ENCODE data around the gene VCAM1. TPM values are rescaled to one million over a fixed set of nuclear protein-coding genes. Genes with fewer than 3 reads are reported as not detected.

The VCAM1 gene
- total RNA-seq, 1 experiment from 2014 or later: 0.94 TPM

DNA sequence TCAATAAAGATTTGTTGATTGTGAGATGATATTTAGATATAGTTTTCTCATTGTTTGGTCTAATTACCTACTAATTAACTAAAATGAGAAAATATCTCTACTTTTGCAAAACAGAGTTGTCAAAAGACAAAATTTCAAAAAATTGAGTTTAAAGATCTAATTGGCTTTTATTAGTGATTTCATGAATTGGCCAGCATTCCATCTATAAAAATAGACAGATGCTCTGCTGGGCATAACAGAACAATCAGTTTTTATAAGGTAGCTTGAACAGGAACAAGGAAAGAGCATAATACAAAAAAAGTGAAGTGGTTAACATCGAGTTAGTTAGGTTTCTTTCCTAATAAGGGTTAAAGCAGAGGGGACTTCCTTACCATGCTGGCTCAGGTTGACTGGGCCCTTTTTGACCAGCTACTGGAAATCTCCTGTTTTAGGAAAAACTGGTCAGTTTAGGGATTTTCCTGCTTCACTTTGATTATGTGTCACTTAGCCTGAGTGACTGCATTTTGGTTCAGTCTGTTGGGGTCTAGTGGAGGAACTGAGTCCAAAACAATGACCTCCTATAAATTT is 63.0 kb downstream of the VCAM1 start:
- no peak overlapping the region for H3K4me3 Mint-ChIP-seq (ENCODE audit: low read depth, unreplicated experiment)
- peaks cover 12% of the 10 kb centered on the region for H3K9me3 Mint-ChIP-seq (ENCODE audit: low read depth, unreplicated experiment)
- CTCF ChIA-PET: no interaction called here
- TF ChIP-seq, protein P1, sequence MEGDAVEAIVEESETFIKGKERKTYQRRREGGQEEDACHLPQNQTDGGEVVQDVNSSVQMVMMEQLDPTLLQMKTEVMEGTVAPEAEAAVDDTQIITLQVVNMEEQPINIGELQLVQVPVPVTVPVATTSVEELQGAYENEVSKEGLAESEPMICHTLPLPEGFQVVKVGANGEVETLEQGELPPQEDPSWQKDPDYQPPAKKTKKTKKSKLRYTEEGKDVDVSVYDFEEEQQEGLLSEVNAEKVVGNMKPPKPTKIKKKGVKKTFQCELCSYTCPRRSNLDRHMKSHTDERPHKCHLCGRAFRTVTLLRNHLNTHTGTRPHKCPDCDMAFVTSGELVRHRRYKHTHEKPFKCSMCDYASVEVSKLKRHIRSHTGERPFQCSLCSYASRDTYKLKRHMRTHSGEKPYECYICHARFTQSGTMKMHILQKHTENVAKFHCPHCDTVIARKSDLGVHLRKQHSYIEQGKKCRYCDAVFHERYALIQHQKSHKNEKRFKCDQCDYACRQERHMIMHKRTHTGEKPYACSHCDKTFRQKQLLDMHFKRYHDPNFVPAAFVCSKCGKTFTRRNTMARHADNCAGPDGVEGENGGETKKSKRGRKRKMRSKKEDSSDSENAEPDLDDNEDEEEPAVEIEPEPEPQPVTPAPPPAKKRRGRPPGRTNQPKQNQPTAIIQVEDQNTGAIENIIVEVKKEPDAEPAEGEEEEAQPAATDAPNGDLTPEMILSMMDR (IDR thresholded peaks at IDR 0.05; ENCODE audit: unreplicated experiment): no peak
- peaks cover 8% of the 10 kb centered on the region for H3K4me1 Mint-ChIP-seq (ENCODE audit: low read depth, unreplicated experiment)
- intact Hi-C loops (cut with micrococcal nuclease; ENCODE audit: unreplicated experiment): no loop called here
- no peaks in the 10 kb centered on the region for H3K27me3 Mint-ChIP-seq (ENCODE audit: unreplicated experiment)
- BruUV-seq (replicated peaks): no TSS peak
- DNase-seq: no peak
- no peaks in the 10 kb centered on the region for H3K36me3 Mint-ChIP-seq (ENCODE audit: insufficient read depth, unreplicated experiment)
- H3K27ac Mint-ChIP-seq (ENCODE audit: unreplicated experiment): no peak overlapping the region

DNA sequence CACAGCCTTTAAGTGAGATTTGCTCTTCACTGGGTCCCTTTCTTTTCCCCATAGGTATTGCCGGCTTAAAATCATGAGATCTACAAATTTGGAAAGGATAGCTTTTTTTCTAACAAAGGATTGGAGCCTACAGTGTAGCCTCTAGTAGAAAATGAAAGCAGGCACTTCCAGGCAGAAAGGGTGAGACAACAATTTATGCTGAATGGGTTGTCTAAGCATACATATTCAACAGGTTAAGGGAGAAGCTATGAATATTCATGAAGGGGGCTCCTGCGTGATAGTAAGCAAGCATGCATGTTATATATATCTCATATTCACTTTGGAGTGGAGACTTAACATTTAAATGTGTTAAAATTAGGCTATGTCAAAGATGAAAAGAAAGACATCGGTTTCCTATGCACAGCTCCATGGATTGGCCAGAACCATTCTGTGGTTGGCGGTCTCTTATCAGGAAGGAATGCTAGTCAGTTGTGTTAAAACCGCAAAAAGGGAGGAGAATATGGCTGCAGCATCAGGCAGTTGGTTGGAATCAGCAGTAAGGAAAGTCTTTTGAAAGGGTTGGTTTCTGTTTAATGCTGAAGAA is 66.0 kb downstream of the VCAM1 start:
- Mint-ChIP-seq H3K9me3 (ENCODE audit: low read depth, unreplicated experiment) (peaks cover 4% of the 10 kb centered on the region), H3K27me3 (ENCODE audit: unreplicated experiment) (no peaks in the 10 kb centered on the region), H3K27ac (ENCODE audit: unreplicated experiment) (no peak overlapping the region), H3K36me3 (ENCODE audit: insufficient read depth, unreplicated experiment) (no peaks in the 10 kb centered on the region), H3K4me1 (ENCODE audit: low read depth, unreplicated experiment) (peaks cover 8% of the 10 kb centered on the region), H3K4me3 (ENCODE audit: low read depth, unreplicated experiment) (no peak overlapping the region)
- peak; percentile 4 for DNase-seq
- CTCF ChIA-PET: no interaction called here
- intact Hi-C loops (cut with micrococcal nuclease; ENCODE audit: unreplicated experiment): no loop called here
- TF ChIP-seq, protein P1 (IDR thresholded peaks at IDR 0.05; ENCODE audit: unreplicated experiment): no peak
- BruUV-seq (replicated peaks): no TSS peak

DNA sequence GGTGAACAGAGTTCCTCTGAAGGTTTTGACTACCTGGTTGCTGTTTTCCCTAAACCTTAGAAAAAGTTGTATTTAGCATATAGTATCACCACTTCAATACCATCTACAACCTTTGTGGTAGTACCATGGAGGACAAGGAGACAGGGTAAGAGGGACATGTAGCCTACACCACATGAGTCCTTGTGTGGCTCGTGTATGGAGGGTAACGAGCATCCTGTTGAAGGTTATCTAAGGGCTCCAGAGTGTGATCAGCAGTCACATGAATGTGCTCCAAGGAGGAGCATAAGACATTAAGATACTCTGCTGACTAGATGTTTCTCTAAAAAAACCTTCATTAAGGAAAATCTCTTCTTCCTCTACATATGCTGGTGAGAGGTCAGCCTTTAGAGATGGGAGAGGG is 67.3 kb downstream of the VCAM1 start:
- CTCF ChIA-PET: no interaction called here
- no TSS peak for BruUV-seq (replicated peaks)
- DNase-seq: no peak
- no peaks in the 10 kb centered on the region for H3K27me3 Mint-ChIP-seq (ENCODE audit: unreplicated experiment)
- peaks cover 3% of the 10 kb centered on the region for H3K9me3 Mint-ChIP-seq (ENCODE audit: low read depth, unreplicated experiment)
- H3K36me3 Mint-ChIP-seq (ENCODE audit: insufficient read depth, unreplicated experiment): no peaks in the 10 kb centered on the region
- H3K27ac Mint-ChIP-seq (ENCODE audit: unreplicated experiment): no peak overlapping the region
- H3K4me1 Mint-ChIP-seq (ENCODE audit: low read depth, unreplicated experiment): peaks cover 8% of the 10 kb centered on the region
- TF ChIP-seq, protein P1 (IDR thresholded peaks at IDR 0.05; ENCODE audit: unreplicated experiment): no peak
- no peak overlapping the region for H3K4me3 Mint-ChIP-seq (ENCODE audit: low read depth, unreplicated experiment)
- intact Hi-C loops (cut with micrococcal nuclease; ENCODE audit: unreplicated experiment): no loop called here

Other genes starting within 250 kb of the VCAM1 start
- gene GPR88, start 181.6 kb upstream of the VCAM1 start, total RNA-seq (2022): not detected in 2 replicates
- gene EXTL2, start 175.1 kb downstream of the VCAM1 start, total RNA-seq (2022): 11.4 and 13.8 TPM in 2 replicates
- 38.2 and 39.4 TPM in 2 replicates for gene SLC30A7, start 176.3 kb downstream of the VCAM1 start, total RNA-seq (2022)

Measured in Calu3 (cell line).